T-helper 2 cell treated with Interferon-gamma antibody and Interleukin-4, amounts not matched to agents 5 μg/mL and 100 μg/mL, for 36 hours (primary cell): ENCODE results near the gene MARCHF7.
"Not testable (repeated sequence)": the region's sequence is repeated elsewhere in the genome, so short reads cannot be mapped to it uniquely, and the experiment has no call there.

Experiments used
- DNase-seq: peaks from one replicate; pipeline ENCODE4 v3.0.0; 2021; ENCODE audit warnings: low spot score
- H3K27ac Mint-ChIP-seq: one replicate; pipeline ENCODE4 v1.8.0; 2021; ENCODE audit warnings: mild to moderate bottlenecking, mixed read lengths
- H3K27me3 Mint-ChIP-seq: one replicate; pipeline ENCODE4 v1.8.0; 2021; ENCODE audit warnings: low read depth, mixed read lengths
- H3K36me3 Mint-ChIP-seq: one replicate; pipeline ENCODE4 v1.8.0; 2021; ENCODE audit warnings: low read depth, mixed read lengths
- H3K4me1 Mint-ChIP-seq: one replicate; pipeline ENCODE4 v1.8.0; 2021; ENCODE audit warnings: low read depth, mixed read lengths
- H3K4me3 Mint-ChIP-seq: one replicate; pipeline ENCODE4 v1.8.0; 2022; ENCODE audit warnings: mild to moderate bottlenecking, moderate library complexity, mixed read lengths
- H3K9me3 Mint-ChIP-seq: one replicate; pipeline ENCODE4 v1.8.0; 2021; ENCODE audit warnings: mixed read lengths

The MARCHF7 gene

GRCh38 chr2:159712143-159712928, at the start of gene MARCHF7:
TSS of gene MARCHF7 (plus strand) at chr2:159712506. CDS start at chr2:159729023, 16,517 bp downstream.
- DNase-seq: peak; percentile 96
- Mint-ChIP-seq H3K36me3 (peaks cover 54% of the 10 kb centered on the region), H3K4me3 (peak within 1 kb of the TSS; percentile 99), H3K9me3 (no peaks in the 10 kb centered on the region), H3K27me3 (no peaks in the 10 kb centered on the region), H3K4me1 (peaks cover 48% of the 10 kb centered on the region), H3K27ac (peak within 1 kb of the TSS; percentile 100)

DNA sequence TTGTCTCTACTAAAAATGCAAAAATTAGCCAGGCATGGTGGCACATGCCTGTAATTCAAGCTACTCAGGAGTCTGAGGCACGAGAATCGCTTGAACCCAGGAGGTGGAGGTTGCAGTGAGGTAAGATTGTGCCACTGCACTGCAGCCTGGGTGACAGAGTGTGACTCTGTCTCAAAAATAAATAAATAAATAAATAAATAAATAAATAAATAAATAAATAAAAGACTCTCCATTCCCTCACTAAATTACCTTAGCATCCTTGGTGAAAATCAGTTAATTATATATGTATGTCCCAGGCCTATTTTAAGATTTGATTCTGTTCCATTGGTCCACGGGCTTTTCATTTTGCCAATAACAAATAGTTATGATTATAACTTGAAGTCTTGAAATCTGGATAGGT, 44.9 kb upstream of the MARCHF7 start:
- H3K27me3 Mint-ChIP-seq, H3K4me1 Mint-ChIP-seq, H3K9me3 Mint-ChIP-seq, H3K36me3 Mint-ChIP-seq, H3K4me3 Mint-ChIP-seq, H3K27ac Mint-ChIP-seq, DNase-seq: not testable (repeated sequence)

DNA sequence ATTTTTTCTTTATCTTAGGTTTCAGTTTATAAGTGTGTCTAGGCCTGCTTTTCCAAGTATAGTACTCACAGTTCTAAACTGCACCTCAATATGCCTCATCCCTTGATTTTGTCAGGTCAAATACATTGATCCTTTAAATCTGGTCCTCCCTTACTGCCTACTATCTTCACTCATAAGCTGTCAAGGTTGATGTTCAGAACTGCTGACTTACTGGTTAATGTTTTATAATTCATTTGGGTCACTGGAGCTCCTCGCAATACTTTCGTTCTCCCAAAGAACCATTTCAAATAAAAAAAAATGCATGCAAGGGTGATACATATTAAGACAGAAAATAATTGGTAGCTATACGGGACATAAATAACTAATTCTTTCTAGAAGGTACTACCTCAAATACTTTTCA, 41.3 kb upstream of the MARCHF7 start:
- Mint-ChIP-seq H3K27me3 (no peaks in the 10 kb centered on the region), H3K4me3 (no peak overlapping the region)
- no peak for DNase-seq

GRCh38 chr2:159677654-159678053, 34.7 kb upstream of the MARCHF7 start:
- Mint-ChIP-seq H3K4me1 (no peaks in the 10 kb centered on the region), H3K4me3 (no peak overlapping the region), H3K27ac (no peak overlapping the region), H3K9me3 (no peaks in the 10 kb centered on the region), H3K27me3 (peaks cover 2% of the 10 kb centered on the region), H3K36me3 (no peaks in the 10 kb centered on the region)
- DNase-seq: no peak

More for the DNA sequence above, 41.3 kb upstream of the MARCHF7 start:
- H3K27ac Mint-ChIP-seq: no peak overlapping the region
- no peaks in the 10 kb centered on the region for H3K9me3 Mint-ChIP-seq
- H3K36me3 Mint-ChIP-seq: no peaks in the 10 kb centered on the region
- H3K4me1 Mint-ChIP-seq: no peaks in the 10 kb centered on the region

GRCh38 chr2:159680692-159681091, 31.6 kb upstream of the MARCHF7 start:
- peaks cover 4% of the 10 kb centered on the region for H3K27me3 Mint-ChIP-seq
- no peaks in the 10 kb centered on the region for H3K9me3 Mint-ChIP-seq
- no peak overlapping the region for H3K4me3 Mint-ChIP-seq
- no peaks in the 10 kb centered on the region for H3K4me1 Mint-ChIP-seq
- H3K36me3 Mint-ChIP-seq: no peaks in the 10 kb centered on the region
- no peak for DNase-seq
- H3K27ac Mint-ChIP-seq: no peak overlapping the region

DNA sequence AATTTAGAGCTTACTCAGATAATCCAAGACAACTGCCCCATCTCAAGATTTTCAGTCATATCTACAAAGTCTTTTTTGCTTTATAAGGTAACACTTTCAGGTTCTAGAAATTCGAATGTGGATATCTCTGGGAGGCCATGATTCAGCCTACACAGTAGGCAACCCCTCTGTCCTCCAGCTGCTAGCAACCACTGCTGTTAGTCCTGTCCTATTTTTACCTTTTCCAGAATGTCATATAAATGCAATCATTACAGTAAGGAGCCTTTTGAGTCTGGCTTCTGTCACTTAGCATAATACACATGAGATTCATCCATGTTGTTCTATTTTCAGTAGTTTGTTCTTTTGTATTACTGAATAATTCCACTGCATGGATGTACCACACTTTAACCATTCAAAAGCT, 28.5 kb upstream of the MARCHF7 start:
- no peaks in the 10 kb centered on the region for H3K36me3 Mint-ChIP-seq
- no peaks in the 10 kb centered on the region for H3K4me1 Mint-ChIP-seq
- DNase-seq: no peak
- H3K4me3 Mint-ChIP-seq: no peak overlapping the region
- H3K9me3 Mint-ChIP-seq: no peaks in the 10 kb centered on the region
- H3K27me3 Mint-ChIP-seq: peaks cover 4% of the 10 kb centered on the region
- H3K27ac Mint-ChIP-seq: no peak overlapping the region

- no peak for DNase-seq
- H3K36me3 Mint-ChIP-seq: no peaks in the 10 kb centered on the region
- no peaks in the 10 kb centered on the region for H3K4me1 Mint-ChIP-seq
- H3K9me3 Mint-ChIP-seq: no peaks in the 10 kb centered on the region
- H3K4me3 Mint-ChIP-seq: no peak overlapping the region
- no peak overlapping the region for H3K27ac Mint-ChIP-seq
- H3K27me3 Mint-ChIP-seq: peaks cover 4% of the 10 kb centered on the region
Measured at GRCh38 chr2:159684796-159685195, 27.5 kb upstream of the MARCHF7 start.

GRCh38 chr2:159694500-159695040, 17.7 kb upstream of the MARCHF7 start:
- H3K36me3 Mint-ChIP-seq: peaks cover 2% of the 10 kb centered on the region
- no peak overlapping the region for H3K4me3 Mint-ChIP-seq
- no peak for DNase-seq
- H3K9me3 Mint-ChIP-seq: peaks cover 5% of the 10 kb centered on the region
- no peaks in the 10 kb centered on the region for H3K4me1 Mint-ChIP-seq
- no peak overlapping the region for H3K27ac Mint-ChIP-seq
- H3K27me3 Mint-ChIP-seq: no peaks in the 10 kb centered on the region

DNA sequence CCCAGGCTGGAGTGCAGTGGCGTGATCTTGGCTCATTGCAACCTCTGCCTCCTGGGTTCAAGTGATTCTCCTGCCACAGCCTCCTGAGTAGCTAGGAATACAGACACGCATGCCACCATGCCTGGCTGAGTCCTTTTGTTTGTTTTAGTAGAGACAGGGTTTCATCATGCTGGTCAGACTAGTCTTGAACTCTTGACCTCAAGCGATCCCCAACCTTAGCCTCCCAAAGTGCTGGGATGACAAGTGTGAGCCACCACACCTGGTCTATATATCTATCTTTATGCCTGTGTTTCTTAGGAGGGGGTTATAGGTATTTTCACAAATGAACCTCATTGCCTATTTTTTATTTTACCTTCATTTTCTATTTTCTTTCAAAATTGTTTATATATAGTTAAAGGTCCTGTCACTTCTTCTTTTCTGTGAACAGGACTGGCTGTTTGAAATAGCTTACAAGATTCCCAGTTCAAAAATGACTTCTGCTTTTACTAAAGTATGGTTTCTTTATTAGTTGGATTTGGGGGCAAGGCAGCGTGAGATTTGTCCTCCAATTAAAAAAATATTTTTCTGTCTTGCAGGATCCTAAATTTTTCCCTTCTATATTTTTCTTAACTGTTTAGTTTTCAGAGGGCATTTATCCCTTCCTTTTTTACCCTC, 16.4 kb upstream of the MARCHF7 start:
- Mint-ChIP-seq H3K27ac (no peak overlapping the region), H3K27me3 (no peaks in the 10 kb centered on the region), H3K4me1 (no peaks in the 10 kb centered on the region), H3K9me3 (peaks cover 5% of the 10 kb centered on the region), H3K36me3 (peaks cover 2% of the 10 kb centered on the region), H3K4me3 (no peak overlapping the region)
- DNase-seq: no peak

GRCh38 chr2:159703491-159703890, 8.8 kb upstream of the MARCHF7 start:
- Mint-ChIP-seq H3K27ac (no peak overlapping the region), H3K36me3 (peaks cover 2% of the 10 kb centered on the region), H3K4me3 (no peak overlapping the region), H3K4me1 (peaks cover 7% of the 10 kb centered on the region), H3K27me3 (no peaks in the 10 kb centered on the region), H3K9me3 (no peaks in the 10 kb centered on the region)
- DNase-seq: no peak

DNA sequence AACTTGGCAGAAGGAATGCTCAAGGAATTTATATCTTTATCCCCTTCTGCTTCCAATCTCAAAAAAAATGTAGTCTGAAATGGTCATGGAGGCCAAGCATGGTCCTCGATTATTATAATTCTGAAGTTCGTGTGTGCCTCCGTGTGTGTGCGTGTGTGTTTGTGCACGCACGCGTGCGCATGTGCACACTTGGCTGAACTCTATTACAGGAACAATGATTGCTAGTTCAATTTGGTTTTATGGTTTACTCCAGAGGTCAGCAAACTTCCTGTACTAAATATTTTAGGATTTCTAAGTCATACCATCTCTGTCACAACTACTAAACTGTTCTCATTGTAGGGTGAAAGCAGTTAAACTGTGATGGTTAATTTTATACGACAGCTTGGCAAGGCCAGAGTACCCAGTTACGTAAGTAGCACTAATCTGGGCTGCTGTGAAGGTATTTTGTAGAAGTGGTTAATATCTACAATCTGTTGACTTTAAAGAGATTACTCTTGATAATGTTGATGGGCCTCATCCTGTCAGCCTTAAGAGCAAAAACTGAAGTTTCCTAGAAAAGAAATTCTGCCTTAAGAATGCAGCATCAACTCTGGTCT, 5.8 kb upstream of the MARCHF7 start:
- DNase-seq: no peak
- no peaks in the 10 kb centered on the region for H3K27me3 Mint-ChIP-seq
- H3K4me3 Mint-ChIP-seq: no peak overlapping the region
- H3K36me3 Mint-ChIP-seq: peaks cover 11% of the 10 kb centered on the region
- no peaks in the 10 kb centered on the region for H3K9me3 Mint-ChIP-seq
- peaks cover 16% of the 10 kb centered on the region for H3K4me1 Mint-ChIP-seq
- H3K27ac Mint-ChIP-seq: peak overlapping the region; percentile 20

GRCh38 chr2:159708066-159708760, 4.1 kb upstream of the MARCHF7 start:
- DNase-seq: no peak
- Mint-ChIP-seq H3K27ac (no peak overlapping the region), H3K9me3 (no peaks in the 10 kb centered on the region), H3K36me3 (peaks cover 21% of the 10 kb centered on the region), H3K4me1 (peaks cover 20% of the 10 kb centered on the region), H3K4me3 (no peak overlapping the region), H3K27me3 (no peaks in the 10 kb centered on the region)

DNA sequence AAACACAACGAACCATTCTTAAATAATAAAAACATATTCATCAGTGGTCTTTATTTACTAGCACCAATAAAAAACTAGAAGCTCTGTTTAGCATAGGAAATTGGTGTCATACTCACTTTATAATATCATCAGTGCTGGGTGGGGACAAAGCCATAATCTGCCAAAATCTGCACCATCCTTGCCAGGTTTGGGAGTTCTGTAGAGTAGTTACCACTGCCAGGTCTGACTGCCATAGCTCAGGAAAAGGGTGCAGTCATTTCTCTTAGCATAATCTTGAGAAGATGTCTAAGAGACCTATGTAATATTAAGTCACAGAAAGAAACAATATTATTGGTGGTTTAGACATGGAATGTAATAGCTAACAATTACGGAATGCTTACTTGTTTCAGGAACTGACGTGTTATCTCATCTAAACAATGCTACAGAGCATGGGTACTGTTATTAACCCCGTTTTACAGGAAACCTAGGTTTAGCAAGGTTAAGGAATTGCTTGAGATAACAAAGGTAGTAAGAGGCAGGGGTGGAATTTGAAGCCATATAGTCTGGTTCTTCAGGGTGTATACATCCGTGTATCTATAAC, 1.6 kb upstream of the MARCHF7 start:
- Mint-ChIP-seq H3K27ac (no peak overlapping the region), H3K9me3 (no peaks in the 10 kb centered on the region), H3K4me1 (peaks cover 41% of the 10 kb centered on the region), H3K4me3 (peak overlapping the region; percentile 15), H3K27me3 (no peaks in the 10 kb centered on the region), H3K36me3 (peaks cover 42% of the 10 kb centered on the region)
- DNase-seq: no peak
